Hepatic stellate cell (primary cell): ENCODE results near the gene SLC39A7.
A peak's percentile ranks its signal among the peaks of the same experiment; 100 is the strongest.

Experiments
- DNase-seq: peaks from one replicate; pipeline ENCODE4 v3.0.0; 2011; ENCODE audit warnings: low spot score

The SLC39A7 gene

GRCh38 chr6:33200219-33201146 is at the start of gene SLC39A7, which contains the start of gene RXRB:
Gene SLC39A7, plus strand, starts transcription at chr6:33200867. Its CDS starts 379 bp downstream, at chr6:33201246.
Gene RXRB, minus strand, starts transcription at chr6:33200665. Its CDS starts 189 bp downstream, at chr6:33200476.
- peak; percentile 99 for DNase-seq

- DNase-seq, result no peak
Observed at GRCh38 chr6:33151050-33151449, 49.6 kb upstream of the SLC39A7 start.

GRCh38 chr6:33154349-33154748 is 46.3 kb upstream of the SLC39A7 start:
- no peak for DNase-seq

GRCh38 chr6:33156561-33156960 is 44.1 kb upstream of the SLC39A7 start:
- no peak for DNase-seq

GRCh38 chr6:33156964-33157363 is 43.7 kb upstream of the SLC39A7 start:
- DNase-seq, result no peak

DNA sequence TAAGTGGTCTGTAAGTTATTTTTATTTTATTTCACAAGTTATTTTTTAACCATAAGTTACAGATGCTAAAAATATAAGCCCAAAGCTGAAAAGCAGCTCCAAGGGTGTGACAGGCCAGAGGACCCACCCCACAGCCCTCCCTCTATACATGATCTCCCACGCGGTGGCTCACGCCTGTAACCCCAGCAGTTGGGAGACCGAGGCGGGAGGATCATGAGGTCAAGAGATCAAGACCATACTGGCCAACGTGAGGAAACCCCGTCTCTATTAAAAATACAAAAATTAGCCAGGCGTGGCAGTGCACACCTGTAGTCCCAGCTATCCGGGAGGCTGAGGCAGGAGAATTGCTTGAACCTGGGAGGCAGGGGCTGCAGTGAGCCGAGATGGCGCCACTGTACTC is 40.6 kb upstream of the SLC39A7 start:
- no peak for DNase-seq

DNA sequence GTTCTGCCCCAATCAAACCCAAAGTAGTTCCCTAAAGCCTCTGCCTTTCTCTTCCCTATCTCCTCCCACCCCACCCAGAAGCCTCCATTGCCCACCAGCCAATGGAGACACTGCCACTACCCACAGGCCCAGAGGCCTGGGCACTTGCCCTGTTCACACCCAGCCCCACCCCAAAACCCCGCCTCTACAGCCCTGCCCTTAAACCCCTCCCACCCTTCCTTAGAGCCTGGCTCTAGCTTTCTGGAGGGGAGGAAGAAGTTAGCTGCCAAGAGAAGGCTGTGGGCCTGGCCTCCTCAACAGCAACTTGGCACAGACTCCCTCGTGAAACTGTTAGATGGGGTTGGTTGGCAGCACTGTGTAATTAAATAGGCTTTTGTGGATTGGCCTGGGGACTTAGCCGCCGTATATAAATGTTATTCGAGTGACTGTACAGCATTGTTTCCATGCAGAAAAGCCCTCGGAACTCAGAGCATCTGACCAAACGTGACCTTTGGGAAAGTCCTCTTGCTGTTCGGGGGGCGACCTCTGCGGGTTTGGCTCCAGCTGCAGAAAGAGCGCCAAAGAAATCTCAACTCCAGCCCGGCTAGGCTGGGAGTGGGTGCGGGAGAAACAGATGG is 39.8 kb upstream of the SLC39A7 start:
- DNase-seq, result peak; percentile 60

GRCh38 chr6:33161354-33162331 is 39.0 kb upstream of the SLC39A7 start:
- peak; percentile 91 for DNase-seq

GRCh38 chr6:33163540-33163939 is 37.1 kb upstream of the SLC39A7 start:
- no peak for DNase-seq

- DNase-seq, result no peak
Observed at GRCh38 chr6:33164176-33164575, 36.5 kb upstream of the SLC39A7 start.

GRCh38 chr6:33164665-33165373 is 35.8 kb upstream of the SLC39A7 start:
- DNase-seq, result no peak

DNA sequence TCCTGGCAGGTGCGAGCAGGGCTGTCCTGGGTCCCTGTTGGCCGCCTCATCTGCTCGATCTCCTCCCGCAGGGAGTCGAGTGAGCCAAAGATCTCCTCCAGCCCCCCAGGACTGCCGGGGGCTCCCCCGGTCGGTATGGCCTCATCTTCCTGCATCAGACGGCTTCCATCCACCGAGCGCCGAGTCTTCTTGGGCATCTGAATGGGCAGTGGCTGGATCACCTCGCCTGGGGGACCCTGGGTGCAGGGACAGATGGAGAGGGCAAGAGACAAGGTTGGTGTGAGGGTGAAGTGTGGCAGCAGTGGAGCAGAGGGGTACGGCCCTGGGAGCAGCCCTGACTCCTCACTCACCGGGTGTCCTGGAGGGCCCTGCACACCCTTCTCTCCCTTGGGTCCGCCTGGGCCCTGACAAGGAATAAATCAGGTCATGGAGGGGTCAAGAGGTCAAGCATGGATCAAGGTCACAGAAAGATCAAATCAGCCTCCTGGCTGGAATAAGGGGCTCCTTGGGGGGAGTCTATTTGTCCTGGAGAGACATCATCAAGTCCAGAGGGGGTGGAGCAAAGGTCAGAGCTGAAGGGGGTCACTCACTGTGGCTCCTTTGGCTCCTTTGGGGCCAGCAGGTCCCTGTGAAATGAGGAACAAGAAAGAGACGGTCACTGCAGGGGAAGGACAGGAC is 34.9 kb upstream of the SLC39A7 start:
- no peak for DNase-seq

DNA sequence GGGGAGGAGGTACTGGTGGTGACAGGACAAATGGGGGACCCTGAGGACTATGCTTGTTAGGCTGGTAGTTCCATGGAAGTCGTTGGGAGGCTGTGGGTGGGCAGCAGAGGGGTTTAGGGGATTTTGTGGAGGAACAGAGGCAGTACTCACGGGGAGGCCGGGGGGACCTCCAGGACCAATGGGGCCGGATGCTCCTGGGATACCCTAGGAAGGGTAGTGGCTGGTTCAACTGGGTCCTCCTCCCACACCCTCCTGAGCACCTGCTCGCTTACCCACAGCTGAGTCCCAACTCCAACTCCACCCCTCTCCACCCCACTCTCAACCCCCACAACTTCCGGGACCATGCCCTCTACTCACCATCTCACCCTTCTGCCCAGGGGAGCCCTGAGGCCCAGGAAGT is 34.3 kb upstream of the SLC39A7 start:
- no peak for DNase-seq

DNA sequence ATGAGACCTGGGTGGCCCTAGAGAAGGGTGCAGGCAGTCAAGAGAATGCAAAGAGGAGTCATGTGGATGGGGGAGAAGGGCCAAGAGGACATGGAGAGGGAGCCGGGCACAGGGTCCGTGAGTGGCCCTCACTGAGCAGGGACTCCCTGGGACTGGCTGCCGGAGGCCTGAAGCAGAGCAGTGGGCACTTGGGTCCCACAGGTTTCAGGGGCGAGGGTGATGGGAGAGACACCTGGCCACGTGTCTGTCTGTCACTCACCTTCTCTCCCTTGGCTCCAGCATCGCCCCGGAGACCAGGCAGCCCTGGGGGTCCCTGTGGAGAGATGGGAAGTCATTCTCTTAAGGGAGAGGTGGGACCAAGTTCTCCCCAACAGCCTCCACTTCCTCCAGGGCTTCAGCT is 33.9 kb upstream of the SLC39A7 start:
- DNase-seq, result no peak

GRCh38 chr6:33167374-33168283 is 33.0 kb upstream of the SLC39A7 start:
- DNase-seq, result no peak

DNA sequence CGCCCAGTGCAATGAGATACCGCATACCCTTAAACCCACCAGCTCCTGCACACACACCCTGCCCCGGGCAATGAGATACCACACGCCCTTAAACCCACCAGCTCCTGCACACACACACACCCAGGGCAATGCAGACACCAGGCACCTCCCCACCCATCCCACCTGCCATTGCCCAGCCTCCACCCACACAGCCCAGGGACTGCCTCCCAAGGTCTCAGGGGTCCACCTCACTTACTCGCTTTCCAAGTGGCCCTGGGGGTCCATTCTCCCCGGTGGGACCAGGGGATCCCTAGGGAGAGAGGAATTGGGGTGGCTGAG is 32.4 kb upstream of the SLC39A7 start:
- no peak for DNase-seq

GRCh38 chr6:33168639-33169038 is 32.0 kb upstream of the SLC39A7 start:
- no peak for DNase-seq

GRCh38 chr6:33169291-33170175 is 31.1 kb upstream of the SLC39A7 start:
- no peak for DNase-seq
